Adipose tissue (tissue), 3 donors: ENCODE measurements around the gene CBX1. TPM values are rescaled to one million over a fixed set of nuclear protein-coding genes. Genes with fewer than 3 reads are reported as not detected.

Experiments used
- H3K27ac ChIP-seq: one replicate; pipeline ENCODE4 v1.5.1; 2013; ENCODE audit warnings: low read depth, low read length
- WGBS, 3 donors: extraction: QIAGEN DNeasy Blood & Tissue Kit; methylation state at CpG; one replicate each; pipeline ENCODE4 v1.1.7; 2013; 5-methylcytosine and 5-hydroxymethylcytosine counted together
- polyA plus RNA-seq, 3 donors: library from polyadenylated mRNA; stranded (reverse); fragments of 200-250 nt; gene quantifications; one replicate each; pipeline ENCODE4 v1.2.3, GENCODE V29; 2013
- donor health status: healthy with polysubstance abuse.
- donor health status: Bipolar disorder and iron deficiency.
- donor health status: healthy.

CBX1 gene
- polyA plus RNA-seq, 3 donors = 14.8 to 55.2 (median 20.8) TPM

DNA sequence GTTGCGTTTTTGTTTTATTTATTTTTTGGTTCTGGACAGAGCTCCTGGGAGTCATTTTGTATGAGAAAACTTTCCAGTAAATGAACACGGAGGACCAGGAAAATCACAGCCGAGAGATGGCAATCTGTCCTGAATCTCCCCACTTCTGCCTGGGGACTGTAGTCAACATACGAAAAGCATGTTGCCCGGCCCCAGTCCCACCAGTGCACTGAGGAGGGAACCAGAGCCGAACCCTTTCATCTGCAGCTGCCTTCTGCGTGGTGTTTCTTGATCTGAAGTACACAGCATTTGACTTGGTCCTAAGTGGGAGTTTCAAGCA lies 25.2 kb upstream of the CBX1 start:
- WGBS, 3 donors = 59 to 82% (median 71%) methylated on average over 7 of the region's 7 CpGs
- no peak overlapping the region for H3K27ac ChIP-seq

DNA sequence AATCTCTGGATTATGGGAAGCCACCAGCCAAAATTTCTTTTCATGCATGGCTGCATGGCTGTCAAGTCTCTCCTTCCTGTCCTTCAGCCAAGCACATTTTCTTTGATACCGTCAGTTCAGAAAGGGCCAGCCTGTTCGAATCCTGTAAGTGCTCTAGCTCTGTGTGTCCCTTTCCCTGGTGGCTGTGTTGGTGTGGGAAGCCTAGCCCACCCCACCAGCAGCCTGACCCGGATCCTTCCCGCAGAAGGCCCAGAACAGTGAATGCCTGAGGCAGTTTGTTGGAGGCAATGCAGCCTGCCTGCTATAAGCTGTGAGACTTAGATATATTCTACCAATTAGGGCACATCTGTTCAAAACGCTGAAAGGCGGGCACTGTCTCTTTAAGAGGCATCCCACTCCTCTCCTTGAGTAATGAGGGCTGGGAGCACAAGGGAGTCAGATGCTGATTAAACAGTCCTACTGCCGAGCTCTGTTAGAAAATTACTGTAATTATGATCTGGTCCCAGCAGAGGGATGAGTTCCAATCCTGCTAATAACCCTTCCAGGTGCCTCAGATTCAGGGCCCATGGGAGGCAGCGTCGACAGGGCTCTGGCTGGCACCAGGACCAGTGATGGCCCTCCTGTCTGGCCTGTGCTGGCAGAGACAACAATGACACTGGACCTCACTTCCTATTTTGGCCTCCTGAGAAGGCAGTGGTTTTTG lies 24.7 kb upstream of the CBX1 start:
- H3K27ac ChIP-seq = no peak overlapping the region
- WGBS, 3 donors = 63 to 71% (median 67%) methylated on average over 9 of the region's 9 CpGs

DNA sequence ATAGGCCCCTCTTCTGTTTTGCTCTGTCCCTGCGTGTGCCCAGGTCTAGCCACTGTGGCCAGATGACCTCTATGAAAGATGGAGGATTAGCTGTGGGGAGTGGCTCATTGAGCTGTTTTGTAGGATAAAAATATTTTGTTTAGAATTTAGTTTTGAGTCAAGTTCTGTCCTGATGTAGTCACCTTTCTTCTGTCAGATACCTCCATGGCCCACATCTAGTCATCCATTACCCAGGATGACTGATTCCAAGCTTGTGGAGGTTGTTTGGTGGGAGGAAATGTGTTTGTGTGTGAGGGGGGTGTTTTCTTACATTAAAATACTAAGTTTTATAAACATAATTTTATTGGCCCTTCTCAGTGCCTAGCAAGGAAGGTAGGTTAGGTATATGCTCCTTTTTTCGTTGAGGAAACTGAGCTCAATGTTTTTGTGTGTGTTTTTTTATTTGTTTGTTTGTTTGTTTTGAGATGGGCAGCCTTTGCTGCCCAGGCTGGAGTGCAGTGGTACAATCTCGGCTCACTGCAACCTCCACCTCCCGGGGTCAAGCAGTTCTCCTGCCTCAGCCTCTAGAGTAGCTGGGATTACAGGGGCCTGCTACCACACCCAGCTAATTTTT lies 22.6 kb upstream of the CBX1 start:
- 94 to 96% (median 95%) methylated on average over 4 of the region's 4 CpGs for WGBS, 3 donors
- H3K27ac ChIP-seq = no peak overlapping the region

DNA sequence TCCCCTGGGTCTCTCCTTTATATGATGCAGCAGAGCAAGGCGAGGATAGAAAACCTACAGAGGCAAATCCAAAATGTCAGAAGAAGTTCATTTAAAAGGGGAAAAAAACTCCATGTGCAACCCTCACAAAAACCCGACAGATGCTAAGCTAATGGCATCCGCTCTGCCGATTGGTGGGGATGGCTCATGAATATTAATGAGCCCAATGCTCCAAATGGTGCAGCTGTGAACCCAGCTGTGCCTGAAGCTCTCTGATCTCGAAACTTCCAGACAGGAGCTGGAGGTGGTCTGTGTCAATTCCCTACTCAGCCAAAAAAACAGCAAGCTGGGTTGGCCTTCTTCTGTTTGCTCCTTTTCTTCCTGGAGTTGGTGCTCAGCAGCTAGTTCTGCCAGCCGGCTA lies 21.8 kb upstream of the CBX1 start:
- 80 to 88% (median 87%) methylated on average over 6 of the region's 6 CpGs for WGBS, 3 donors

DNA sequence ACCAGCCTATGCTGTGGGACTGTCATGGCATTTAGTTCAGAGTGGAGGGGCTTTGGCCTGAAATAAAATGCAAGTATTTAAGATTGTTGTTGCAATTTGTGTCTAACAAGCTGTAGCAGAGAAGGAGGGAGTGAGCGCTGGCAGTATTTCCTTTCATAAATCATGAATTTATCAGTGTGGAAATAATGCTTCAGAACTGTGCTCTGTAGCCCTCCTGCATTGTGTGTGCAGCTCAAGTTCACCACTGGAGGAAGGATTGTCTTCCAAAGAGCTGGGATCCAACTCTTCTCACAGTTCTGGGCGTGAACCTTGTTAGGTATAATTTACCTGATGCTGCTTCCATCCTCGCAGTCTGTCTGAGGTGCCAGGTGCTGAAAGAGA lies 21.4 kb upstream of the CBX1 start:
- WGBS, 3 donors = 84 to 90% (median 84%) methylated on average over 3 of the region's 3 CpGs
- H3K27ac ChIP-seq = no peak overlapping the region

More for the DNA sequence above, 21.8 kb upstream of the CBX1 start:
- no peak overlapping the region for H3K27ac ChIP-seq

DNA sequence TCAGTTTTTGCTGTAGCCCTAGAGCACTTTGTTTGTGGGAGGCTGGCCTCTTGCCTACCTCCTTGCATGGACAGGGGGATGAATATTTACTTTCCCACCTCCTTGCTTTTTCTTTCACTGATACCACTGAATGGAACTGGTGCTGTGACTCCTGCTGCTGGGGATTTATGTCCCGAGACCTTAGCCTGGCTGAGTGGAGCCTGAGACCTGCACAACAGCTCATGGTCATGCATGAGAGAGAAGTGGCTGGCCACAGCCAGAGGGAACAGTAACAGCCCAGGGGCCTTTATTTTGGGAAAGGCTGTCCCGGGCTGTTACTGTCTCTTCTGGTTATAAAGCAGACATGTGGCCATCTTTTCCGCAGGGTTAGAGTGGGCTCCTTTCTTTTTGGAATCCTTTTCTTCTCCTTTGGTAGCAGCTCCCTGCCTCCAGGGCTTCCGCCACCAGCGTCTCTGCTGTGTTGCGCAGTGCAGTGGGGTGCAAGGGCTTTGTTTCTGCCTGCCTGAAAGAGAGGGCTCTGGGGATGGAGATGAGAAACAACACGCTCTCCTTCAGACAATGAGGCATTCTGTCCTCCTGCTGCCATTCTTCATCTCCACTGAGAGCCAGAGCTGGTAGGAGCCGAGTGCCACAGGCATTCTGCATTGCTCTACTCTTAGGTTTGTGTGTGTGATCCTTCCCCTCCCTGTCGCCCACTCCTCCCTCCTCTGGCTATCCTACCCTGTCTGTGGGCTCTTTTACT lies 20.8 kb upstream of the CBX1 start:
- WGBS, 3 donors = 82 to 93% (median 88%) methylated on average over 9 of the region's 9 CpGs
- H3K27ac ChIP-seq = no peak overlapping the region

DNA sequence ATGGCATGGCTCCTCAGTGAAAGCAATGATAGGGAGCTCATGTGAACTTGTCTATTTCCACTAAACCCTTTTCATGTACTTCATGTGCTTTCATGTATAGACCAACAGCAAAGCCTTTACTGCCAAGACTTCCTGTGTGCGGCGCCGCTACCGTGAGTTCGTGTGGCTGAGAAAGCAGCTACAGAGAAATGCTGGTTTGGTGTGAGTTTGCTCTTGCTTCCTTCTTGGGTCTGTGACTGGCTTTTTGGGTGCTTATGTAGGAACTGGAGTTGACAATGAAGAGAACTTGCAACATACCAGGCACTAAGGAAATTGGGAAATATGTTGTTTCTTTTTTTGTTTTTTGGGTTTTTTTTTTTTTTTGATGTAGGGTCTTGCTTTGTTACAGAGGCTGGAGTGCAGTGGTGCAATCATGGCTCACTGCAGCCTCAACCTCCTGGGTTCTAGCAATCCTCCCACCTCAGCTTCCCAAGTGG lies 12.0 kb upstream of the CBX1 start:
- 53 to 88% (median 63%) methylated on average over 5 of the region's 5 CpGs for WGBS, 3 donors
- no peak overlapping the region for H3K27ac ChIP-seq

DNA sequence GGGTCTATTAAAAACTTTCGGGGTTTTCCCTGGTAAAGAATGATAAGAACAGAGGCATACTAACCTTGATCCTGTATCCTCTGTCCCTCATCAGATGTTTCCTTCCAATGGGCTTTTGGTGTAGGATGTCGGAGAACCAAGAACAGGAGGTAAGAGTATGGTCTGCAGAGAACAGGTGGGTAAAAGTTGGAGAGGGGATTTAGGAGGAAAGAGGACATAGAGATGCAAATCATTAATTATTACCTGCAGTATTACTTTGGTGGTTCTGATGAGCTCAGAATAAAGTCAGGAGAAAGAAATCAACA lies 10.6 kb upstream of the CBX1 start:
- no peak overlapping the region for H3K27ac ChIP-seq
- 68 to 83% (median 82%) methylated on average over 2 of the region's 2 CpGs for WGBS, 3 donors

DNA sequence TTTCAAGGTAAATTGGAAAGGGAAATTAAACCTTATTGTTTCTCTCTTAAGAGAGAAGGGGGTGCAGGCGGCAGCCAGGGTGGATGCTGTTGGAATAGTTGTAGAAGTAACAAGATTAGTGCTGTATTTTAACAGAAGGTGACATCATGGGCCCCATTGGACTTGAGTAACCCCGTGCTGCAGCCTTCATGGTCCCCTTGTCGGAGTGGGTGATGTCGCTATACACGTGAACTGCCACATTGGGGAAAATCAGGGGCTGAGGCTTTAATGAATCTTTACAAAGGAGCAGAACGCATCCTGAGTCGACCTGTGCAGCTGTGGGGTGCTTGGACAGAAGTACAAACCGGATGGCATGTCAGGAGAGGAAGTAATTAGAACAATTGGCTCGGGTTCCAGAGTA lies 9.5 kb upstream of the CBX1 start:
- WGBS, 3 donors = 54 to 77% (median 65%) methylated on average over 9 of the region's 9 CpGs
- no peak overlapping the region for H3K27ac ChIP-seq

DNA sequence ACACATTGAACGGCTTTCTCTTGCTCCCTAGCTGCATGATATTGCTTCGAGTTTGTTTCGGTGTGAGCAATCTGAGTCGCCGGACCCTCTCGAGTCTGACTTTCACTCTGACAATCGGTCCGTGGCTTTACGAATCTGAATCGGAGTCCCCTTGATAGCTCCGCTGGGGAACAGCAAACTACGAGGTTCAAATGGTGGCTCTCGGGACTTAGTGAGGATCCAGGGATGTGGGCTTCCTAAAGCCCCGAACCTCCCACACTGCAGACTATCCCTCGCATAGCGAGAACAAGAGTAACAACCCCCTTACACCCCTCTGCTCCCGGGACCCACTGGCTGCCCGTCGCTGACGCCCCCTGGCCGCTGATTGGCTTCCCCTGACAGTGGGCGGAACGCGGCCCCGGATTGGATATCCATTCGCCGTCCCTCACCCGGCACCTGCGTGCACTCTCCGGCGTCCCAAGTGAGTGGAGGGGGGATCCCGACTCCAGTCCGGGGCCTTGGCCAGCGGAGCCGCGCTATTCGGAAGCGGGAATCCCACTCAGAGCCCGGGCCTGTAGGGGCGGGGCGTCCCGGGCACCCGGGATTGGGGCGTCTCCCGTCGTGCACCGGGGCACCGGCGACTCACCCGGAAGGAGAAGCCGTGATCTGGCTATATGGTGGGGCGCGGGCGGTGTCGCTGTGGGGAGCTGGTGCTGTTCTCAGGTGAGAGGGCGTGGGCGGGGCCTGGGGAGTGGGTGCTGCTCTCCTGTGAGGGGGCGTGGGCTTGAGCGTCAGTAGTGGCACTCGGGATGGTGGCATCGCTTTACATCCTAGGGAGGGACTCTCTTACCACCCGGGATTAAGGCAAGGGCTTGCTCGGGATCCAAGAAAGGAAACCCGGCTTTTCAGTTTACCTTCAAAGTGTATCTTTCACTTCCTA lies 6.1 kb upstream of the CBX1 start, which contains the start of gene SNX11:
SNX11 (plus strand) TSS at position 630 of the 919 bp plus-strand sequence. CDS start 4,278 bp downstream, outside the sequence.
- no peak within 1 kb of the TSS for H3K27ac ChIP-seq
- 0% methylated on average over 63 to 64 of the region's 64 CpGs for WGBS, 3 donors

DNA sequence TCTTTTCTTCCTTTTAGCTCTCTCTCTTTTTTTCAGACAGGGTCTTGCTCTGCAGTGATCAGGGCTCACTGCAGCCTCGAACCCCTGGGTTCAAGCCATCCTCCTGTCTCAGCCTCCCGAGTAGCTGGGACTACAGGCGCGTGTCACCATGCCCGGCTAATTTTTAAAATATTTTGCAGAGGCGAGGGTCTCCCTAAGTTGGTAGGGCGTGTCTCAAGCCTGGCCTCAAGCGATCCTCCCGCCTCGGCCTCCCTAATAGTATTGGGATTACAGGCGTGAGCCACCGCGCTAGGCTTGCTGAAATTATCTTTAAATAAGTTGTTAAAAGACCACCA lies 5.5 kb upstream of the CBX1 start:
- 35 to 51% (median 38%) methylated on average over 13 of the region's 13 CpGs for WGBS, 3 donors

DNA sequence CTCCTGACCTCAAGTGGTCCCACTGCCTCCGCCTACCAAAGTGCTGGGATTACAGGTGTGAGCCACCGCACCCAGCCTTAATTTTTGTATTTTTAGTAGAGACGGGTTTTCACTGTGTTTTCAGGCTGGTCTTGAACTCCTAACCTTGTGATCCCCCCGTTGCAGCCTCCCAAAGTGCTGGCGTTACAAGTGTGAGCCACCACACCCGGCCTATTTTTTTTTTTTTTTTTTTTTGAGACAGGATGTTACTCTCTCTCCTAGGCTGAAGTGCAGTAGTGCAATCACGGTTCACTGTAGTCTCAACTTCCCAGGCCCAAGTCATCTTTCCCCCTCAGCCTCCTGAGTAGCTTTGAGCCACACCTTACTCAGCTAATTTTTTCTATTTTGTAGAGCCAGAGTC lies 3.2 kb upstream of the CBX1 start:
- H3K27ac ChIP-seq = no peak overlapping the region
- 81 to 87% (median 81%) methylated on average over 7 of the region's 7 CpGs for WGBS, 3 donors

More for the DNA sequence above, 5.5 kb upstream of the CBX1 start:
- no peak overlapping the region for H3K27ac ChIP-seq

DNA sequence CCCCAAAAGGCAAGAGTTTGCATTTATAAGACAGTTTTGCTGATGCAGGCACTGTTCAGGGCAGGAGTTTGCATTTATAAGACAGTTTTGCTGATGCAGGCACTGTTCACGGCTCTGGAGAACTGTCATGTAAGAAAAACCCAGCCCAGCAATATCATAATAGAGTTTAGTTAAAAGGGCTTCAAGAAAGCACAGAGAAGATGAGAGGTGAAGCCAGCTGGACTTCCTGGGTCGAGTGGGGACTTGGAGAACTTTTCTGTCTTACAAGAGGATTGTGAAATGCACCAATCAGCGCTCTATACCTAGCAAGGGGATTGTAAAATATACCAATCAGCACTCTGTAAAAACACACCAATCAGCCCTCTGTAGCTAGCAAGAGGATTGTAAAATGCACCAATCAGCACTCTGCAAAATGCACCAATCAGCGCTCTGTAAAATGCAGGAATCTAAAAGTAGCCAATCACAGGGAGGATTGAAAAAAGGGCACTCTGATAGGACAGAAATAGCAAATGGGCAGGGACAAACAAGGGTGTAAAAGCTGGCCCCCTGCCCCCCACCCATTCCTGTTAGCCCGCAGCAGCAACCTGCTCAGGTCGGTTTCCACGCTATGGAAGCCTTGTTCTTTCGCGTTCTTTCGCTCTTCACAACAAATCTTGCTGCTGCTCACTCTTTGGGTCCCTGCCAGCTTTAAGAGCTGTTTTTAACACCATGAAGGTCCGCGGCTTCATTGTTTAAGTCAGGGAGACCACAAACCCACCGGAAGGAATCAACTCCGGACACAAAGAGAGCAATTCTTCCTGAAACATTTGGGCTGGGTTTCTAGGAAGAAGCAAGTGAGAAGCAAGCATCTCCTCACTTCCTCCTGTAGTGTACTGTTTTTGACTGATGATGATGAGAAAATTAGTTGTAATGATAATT lies 1.8 kb upstream of the CBX1 start:
- H3K27ac ChIP-seq = no peak overlapping the region
- 49 to 80% (median 63%) methylated on average over 14 of the region's 14 CpGs for WGBS, 3 donors

DNA sequence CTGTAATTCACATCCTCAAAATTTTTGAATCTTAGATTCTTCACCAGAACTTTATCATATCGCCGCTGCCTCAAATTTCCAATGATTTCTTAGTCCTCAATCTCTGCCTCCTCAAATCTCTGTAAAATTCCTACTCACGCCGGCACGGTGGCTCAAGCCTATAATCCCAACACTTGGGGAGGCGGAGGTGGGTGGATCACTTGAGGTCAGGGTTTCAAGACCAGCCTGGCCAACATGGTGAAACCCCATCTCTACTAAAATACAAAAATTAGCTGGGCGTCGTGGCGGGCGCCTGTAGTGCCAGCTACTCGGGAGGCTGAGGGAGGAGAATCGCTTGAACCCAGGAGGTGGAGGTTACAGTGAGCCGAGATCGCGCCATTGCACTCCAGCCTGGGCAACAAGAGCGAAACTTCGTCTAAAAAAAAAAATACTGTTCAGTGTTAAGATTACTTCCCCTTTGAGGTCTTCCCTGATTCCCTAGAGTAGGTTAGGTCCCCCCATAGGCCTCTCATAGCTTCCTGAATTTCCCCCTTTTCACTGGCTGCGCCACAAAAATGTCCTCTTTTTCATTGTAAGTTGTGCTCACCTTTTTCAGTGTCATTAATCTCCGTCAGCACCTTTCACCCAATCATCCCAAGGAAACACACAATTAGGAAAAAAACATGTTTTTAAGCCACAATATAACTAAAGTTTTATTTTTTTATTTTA lies 919 bp upstream of the CBX1 start:
- 75 to 81% (median 75%) methylated on average over 19 of the region's 19 CpGs for WGBS, 3 donors
- H3K27ac ChIP-seq = no peak overlapping the region

DNA sequence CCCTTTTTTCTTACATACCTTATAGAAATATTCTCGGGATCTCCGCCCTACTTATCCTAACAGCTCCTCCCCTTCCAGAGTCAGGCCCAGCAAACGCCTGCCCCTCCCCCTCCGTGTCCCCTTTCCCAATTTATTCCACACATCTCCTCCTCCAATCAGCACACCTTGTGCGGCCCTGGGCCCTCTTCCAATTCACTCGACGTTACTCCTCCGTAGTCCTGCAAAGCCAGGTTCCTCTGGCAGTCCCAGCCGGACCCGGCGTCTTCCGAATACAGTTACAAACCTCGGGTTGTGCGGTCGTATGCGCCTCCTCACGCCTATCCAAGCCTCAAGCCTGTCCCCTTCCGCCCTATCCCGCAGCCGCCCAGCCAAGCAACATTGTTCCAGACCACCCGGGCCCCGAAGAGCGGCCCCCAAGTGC lies 677 bp downstream of the CBX1 start:
- 0 to 1% (median 1%) methylated on average over 23 of the region's 23 CpGs for WGBS, 3 donors
- H3K27ac ChIP-seq = no peak overlapping the region

DNA sequence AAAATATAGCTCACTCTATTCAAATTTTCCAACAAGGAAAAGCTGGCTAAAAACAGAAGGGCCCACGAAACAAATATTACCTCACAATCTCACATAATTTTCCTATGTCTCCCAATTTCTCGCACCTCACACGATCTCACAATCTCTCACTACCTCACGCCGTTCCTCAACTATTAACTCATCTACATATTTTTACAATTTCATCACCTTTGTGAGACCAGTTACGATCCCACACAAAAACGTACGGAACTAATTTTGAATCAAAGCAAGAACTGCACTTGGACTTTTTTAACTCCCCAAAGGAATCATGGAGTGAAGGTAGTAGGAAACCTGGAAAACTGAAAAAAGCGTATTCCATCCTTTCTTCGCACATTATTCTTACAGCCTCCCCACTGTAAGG lies 1.1 kb downstream of the CBX1 start:
- no peak overlapping the region for H3K27ac ChIP-seq
- 32 to 58% (median 47%) methylated on average over 10 of the region's 10 CpGs for WGBS, 3 donors

DNA sequence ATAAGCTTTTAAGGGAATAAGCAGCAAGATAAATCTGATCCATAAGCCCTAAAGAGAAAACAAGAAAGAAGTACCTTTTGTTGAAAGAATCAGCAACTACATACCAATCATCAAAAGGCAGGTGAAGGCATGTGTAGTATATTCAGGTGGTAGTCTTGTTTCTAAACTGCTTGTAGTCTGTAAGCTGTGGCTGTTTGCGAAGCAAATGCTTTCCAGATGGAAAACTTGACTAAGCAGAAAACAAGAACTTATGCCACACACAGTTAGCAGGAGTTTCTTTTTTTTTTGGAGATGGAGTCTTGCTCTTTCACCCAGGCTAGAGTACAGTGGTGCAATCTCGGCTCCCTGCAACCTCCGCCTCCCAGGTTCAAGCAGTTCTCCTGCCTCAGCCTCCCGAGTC lies 5.7 kb downstream of the CBX1 start:
- H3K27ac ChIP-seq = no peak overlapping the region
- WGBS, 3 donors = 80 to 89% (median 86%) methylated on average over 4 of the region's 4 CpGs
